Measurements from ENCODE around the gene DOCK4.

DOCK4 gene

GRCh38 chr7:112214883-112215282 lies 8.7 kb upstream of the DOCK4 start:
- DNase-seq (ENCODE audit: low spot score) = no peak

GRCh38 chr7:112214268-112214667 lies 8.1 kb upstream of the DOCK4 start:
- no peak for DNase-seq (ENCODE audit: low spot score)

GRCh38 chr7:112213735-112214134 lies 7.5 kb upstream of the DOCK4 start:
- DNase-seq (ENCODE audit: low spot score) = no peak

GRCh38 chr7:112212571-112212970 lies 6.4 kb upstream of the DOCK4 start:
- DNase-seq (ENCODE audit: low spot score) = no peak

- no peak for DNase-seq (ENCODE audit: low spot score)
Measured at GRCh38 chr7:112211348-112211907, 5.2 kb upstream of the DOCK4 start.

GRCh38 chr7:112207765-112208164 lies 1.6 kb upstream of the DOCK4 start:
- DNase-seq (ENCODE audit: low spot score) = no peak

- peak; percentile 46 for DNase-seq (ENCODE audit: low spot score)
Measured at GRCh38 chr7:112206991-112207592, 893 bp upstream of the DOCK4 start.

GRCh38 chr7:112205343-112206237 lies 609 bp downstream of the DOCK4 start:
- DNase-seq (ENCODE audit: low spot score) = peak; percentile 68

- DNase-seq (ENCODE audit: low spot score) = peak; percentile 62
Measured at GRCh38 chr7:112204499-112205342, 1.5 kb downstream of the DOCK4 start.

- DNase-seq (ENCODE audit: low spot score) = no peak
Measured at GRCh38 chr7:112203365-112203739, 2.8 kb downstream of the DOCK4 start.

GRCh38 chr7:112202816-112203215 lies 3.4 kb downstream of the DOCK4 start:
- peak; percentile 75 for DNase-seq (ENCODE audit: low spot score)

GRCh38 chr7:112201839-112202238 lies 4.4 kb downstream of the DOCK4 start:
- DNase-seq (ENCODE audit: low spot score) = no peak

- DNase-seq (ENCODE audit: low spot score) = no peak
Measured at GRCh38 chr7:112201411-112201810, 4.8 kb downstream of the DOCK4 start.

- no peak for DNase-seq (ENCODE audit: low spot score)
Measured at GRCh38 chr7:112199672-112200071, 6.5 kb downstream of the DOCK4 start.

- DNase-seq (ENCODE audit: low spot score) = no peak
Measured at GRCh38 chr7:112199035-112199655, 7.1 kb downstream of the DOCK4 start.

- no peak for DNase-seq (ENCODE audit: low spot score)
Measured at GRCh38 chr7:112197322-112197721, 8.9 kb downstream of the DOCK4 start.

GRCh38 chr7:112195717-112196116 lies 10.5 kb downstream of the DOCK4 start:
- no peak for DNase-seq (ENCODE audit: low spot score)

GRCh38 chr7:112193915-112194502 lies 12.2 kb downstream of the DOCK4 start:
- DNase-seq (ENCODE audit: low spot score) = no peak

- no peak for DNase-seq (ENCODE audit: low spot score)
Measured at GRCh38 chr7:112192236-112193154, 13.7 kb downstream of the DOCK4 start.

- DNase-seq (ENCODE audit: low spot score) = no peak
Measured at GRCh38 chr7:112190120-112190519, 16.1 kb downstream of the DOCK4 start.

Data from NAMALWA (cell line).